HCT116 (cell line): Measurements from ENCODE around the gene PCDHGA1. TPM values are rescaled to one million over a fixed set of nuclear protein-coding genes. Genes with fewer than 3 reads are reported as not detected.

Source experiments
- ATAC-seq: fragments of 200-7000 bp; cut with Tn5 transposase; 2 replicates; pipeline ENCODE4 v1.9.1; 2020; ENCODE audit warnings: mild to moderate bottlenecking, moderate library complexity
- BruUV-seq: library from RNA; stranded (reverse); fragments of 400-500 nt; replicated peaks from 2 replicates; lab custom pipeline; 2021; lab: Mats Ljungman, UMichigan
- CTCF ChIA-PET: fragments of 300-600 bp; sonication (Branson Sonifier 250); formaldehyde crosslinking; loops from one replicate; lab custom pipeline; 2021; ENCODE audit warnings: antibody characterized with exemption; lab: Charles Lee
- POLR2A ChIA-PET: fragments of 300-600, 350-600 bp; sonication (Branson Sonifier 250); formaldehyde crosslinking; loops from one replicate; lab custom pipeline; 2021; ENCODE audit warnings: antibody characterized with exemption; lab: Charles Lee
- RAD21 ChIA-PET, 2 experiments: fragments of 300-600 bp; sonication (Branson Sonifier 250); formaldehyde crosslinking; loops; one replicate each; lab custom pipeline; 2023; ENCODE audit warnings: low total read pairs in 2 of 2; ENCODE audit not compliant: uncharacterized antibody in 2 of 2, unreplicated experiment in 2 of 2, low non-redundant PET in 1 of 2; lab: Charles Lee
- DNase-seq: peaks from one replicate; pipeline ENCODE4 v3.0.0-alpha.2; 2010; ENCODE audit warnings: low read depth, low spot score
- H2AFZ ChIP-seq: fragments of 200-600 bp; shearing (Covaris generic), sonication (generic); 2 replicates; pipeline ENCODE4 v1.6.1; 2017; ENCODE audit warnings: low read depth, mixed run types, mixed read lengths, antibody characterized with exemption, low read length; ENCODE audit not compliant: poor library complexity, severe bottlenecking
- H3K27ac ChIP-seq: 2 replicates; pipeline ENCODE4 v1.5.1; 2012; ENCODE audit warnings: low read depth, low read length
- H3K27me3 ChIP-seq: fragments of 200-600 bp; sonication (generic); 2 replicates; pipeline ENCODE4 v1.6.1; 2016; ENCODE audit warnings: mixed run types, low read length, mixed read lengths; ENCODE audit not compliant: insufficient read depth
- H3K36me3 ChIP-seq, 2 experiments: fragments of 200-500 bp in 1 of 2; fragments of 200-600 bp in 1 of 2; sonication (Bioruptor generic) in 1 of 2; sonication (generic) in 1 of 2; 2 replicates each; pipeline versions ENCODE4 v1.5.1 to v1.6.1; 2014 to 2016; ENCODE audit warnings: low read length in 2 of 2, inconsistent platforms in 1 of 2, mixed read lengths in 1 of 2, mixed run types in 1 of 2; ENCODE audit not compliant: insufficient read depth in 2 of 2, control insufficient read depth in 1 of 2
- H3K4me1 ChIP-seq, 2 experiments: fragments of 200-600 bp in 1 of 2; sonication (generic) in 1 of 2; 2 replicates each; pipeline versions ENCODE4 v1.5.1 to v1.6.1; 2012 to 2017; ENCODE audit warnings: low read length in 2 of 2, inconsistent platforms in 1 of 2, mild to moderate bottlenecking in 1 of 2, mixed read lengths in 1 of 2, mixed run types in 1 of 2, moderate library complexity in 1 of 2; ENCODE audit not compliant: insufficient read depth in 2 of 2, control insufficient read depth in 1 of 2
- H3K4me2 ChIP-seq: fragments of 200-600 bp; sonication (generic); 2 replicates; pipeline ENCODE4 v1.6.1; 2017; ENCODE audit warnings: mixed run types, low read length, mixed read lengths
- H3K4me3 ChIP-seq, 2 experiments: fragments of 200-600 bp in 1 of 2; sonication (generic) in 1 of 2; replicated peaks in 1 of 2; 2 replicates each; pipeline ENCODE4 v1.5.1; 2011 to 2016; ENCODE audit warnings: low read length in 2 of 2, control low read depth in 1 of 2, low read depth in 1 of 2, mild to moderate bottlenecking in 1 of 2, mixed read lengths in 1 of 2, mixed run types in 1 of 2
- H3K79me2 ChIP-seq: fragments of 200-600 bp; sonication (generic); 2 replicates; pipeline ENCODE4 v1.6.1; 2017; ENCODE audit warnings: mild to moderate bottlenecking, mixed run types, low read length, moderate library complexity, mixed read lengths; ENCODE audit not compliant: insufficient read depth
- H3K9ac ChIP-seq: fragments of 200-600 bp; sonication (generic); 2 replicates; pipeline ENCODE4 v1.6.1; 2016; ENCODE audit warnings: low read length, mixed read lengths
- H3K9me2 ChIP-seq: fragments of 200-600 bp; sonication (generic), shearing (Covaris generic); 2 replicates; pipeline ENCODE4 v1.6.1; 2017; ENCODE audit warnings: mixed run types, mild to moderate bottlenecking, moderate library complexity; ENCODE audit not compliant: insufficient read depth
- H3K9me3 ChIP-seq, 2 experiments: fragments of 200-500 bp in 1 of 2; fragments of 200-600 bp in 1 of 2; sonication (Bioruptor generic) in 1 of 2; sonication (generic) in 1 of 2; 2 replicates each; pipeline ENCODE4 v1.6.1; 2014 to 2017; ENCODE audit warnings: low read length in 2 of 2, mixed read lengths in 2 of 2, inconsistent platforms in 1 of 2, low read depth in 1 of 2, mild to moderate bottlenecking in 1 of 2, mixed run types in 1 of 2, moderate library complexity in 1 of 2; ENCODE audit not compliant: control insufficient read depth in 1 of 2, insufficient read depth in 1 of 2
- H4K20me1 ChIP-seq: fragments of 200-600 bp; sonication (generic), shearing (Covaris generic); 2 replicates; pipeline ENCODE4 v1.6.1; 2017; ENCODE audit warnings: mixed run types, mild to moderate bottlenecking, moderate library complexity; ENCODE audit not compliant: insufficient read depth
- CBX3 ChIP-seq: IDR thresholded peaks from 2 replicates; pipeline ENCODE4 v1.6.1; 2012; ENCODE audit warnings: low read depth
- ELF1 ChIP-seq: IDR thresholded peaks from 2 replicates; pipeline ENCODE4 v1.6.1; 2012; ENCODE audit warnings: low read depth, borderline replicate concordance
- EZH2phosphoT487 ChIP-seq: fragments of 200-600 bp; IDR thresholded peaks from 2 replicates; pipeline ENCODE4 v1.6.1; 2018; ENCODE audit warnings: antibody characterized with exemption, borderline replicate concordance
- FOSL1 ChIP-seq: IDR thresholded peaks from 2 replicates; pipeline ENCODE4 v1.6.1; 2012; ENCODE audit warnings: low read depth
- JUND ChIP-seq: IDR thresholded peaks from 2 replicates; pipeline ENCODE4 v1.6.1; 2012
- POLR2A ChIP-seq: IDR thresholded peaks from 2 replicates; pipeline ENCODE4 v1.7.0; 2011; ENCODE audit warnings: borderline replicate concordance; ENCODE audit not compliant: insufficient read depth, insufficient read length; ENCODE audit errors: extremely low read depth
- POLR2AphosphoS5 ChIP-seq: IDR thresholded peaks from 2 replicates; pipeline ENCODE4 v1.6.1; 2011; ENCODE audit warnings: mild to moderate bottlenecking, low read depth, low read length, moderate library complexity
- SP1 ChIP-seq: IDR thresholded peaks from 2 replicates; pipeline ENCODE4 v1.6.1; 2012; ENCODE audit warnings: low read depth
- YY1 ChIP-seq: IDR thresholded peaks from 2 replicates; pipeline ENCODE4 v1.6.1; 2011; ENCODE audit warnings: low read length, low read depth, moderate library complexity, mild to moderate bottlenecking; ENCODE audit not compliant: insufficient replicate concordance; ENCODE audit errors: extremely low read depth
- ZFX ChIP-seq: fragments of 450-650 bp; IDR thresholded peaks from 2 replicates; pipeline ENCODE4 v1.6.1; 2017
- intact Hi-C: fragments of 100-400 bp; cut with micrococcal nuclease; formaldehyde crosslinking; loops from 2 replicates; pipeline ENCODE4 v1.10.0; 2022
- total RNA-seq: library from RNA; stranded (reverse); gene quantifications from one replicate; pipeline ENCODE4 v1.2.1, GENCODE V29; 2021; ENCODE audit not compliant: unreplicated experiment
- TF ChIP-seq, protein P1 (sequence below): IDR thresholded peaks from 2 replicates; pipeline ENCODE4 v1.6.1; 2011; ENCODE audit warnings: mild to moderate bottlenecking, low read length, moderate library complexity; ENCODE audit not compliant: insufficient replicate concordance; ENCODE audit errors: extremely low read depth
- TF ChIP-seq, protein P2 (sequence below): IDR thresholded peaks from 2 replicates; pipeline ENCODE4 v1.6.1; 2012

PCDHGA1 gene
- total RNA-seq, 1 experiment from 2014 or later: 0.05 TPM

DNA sequence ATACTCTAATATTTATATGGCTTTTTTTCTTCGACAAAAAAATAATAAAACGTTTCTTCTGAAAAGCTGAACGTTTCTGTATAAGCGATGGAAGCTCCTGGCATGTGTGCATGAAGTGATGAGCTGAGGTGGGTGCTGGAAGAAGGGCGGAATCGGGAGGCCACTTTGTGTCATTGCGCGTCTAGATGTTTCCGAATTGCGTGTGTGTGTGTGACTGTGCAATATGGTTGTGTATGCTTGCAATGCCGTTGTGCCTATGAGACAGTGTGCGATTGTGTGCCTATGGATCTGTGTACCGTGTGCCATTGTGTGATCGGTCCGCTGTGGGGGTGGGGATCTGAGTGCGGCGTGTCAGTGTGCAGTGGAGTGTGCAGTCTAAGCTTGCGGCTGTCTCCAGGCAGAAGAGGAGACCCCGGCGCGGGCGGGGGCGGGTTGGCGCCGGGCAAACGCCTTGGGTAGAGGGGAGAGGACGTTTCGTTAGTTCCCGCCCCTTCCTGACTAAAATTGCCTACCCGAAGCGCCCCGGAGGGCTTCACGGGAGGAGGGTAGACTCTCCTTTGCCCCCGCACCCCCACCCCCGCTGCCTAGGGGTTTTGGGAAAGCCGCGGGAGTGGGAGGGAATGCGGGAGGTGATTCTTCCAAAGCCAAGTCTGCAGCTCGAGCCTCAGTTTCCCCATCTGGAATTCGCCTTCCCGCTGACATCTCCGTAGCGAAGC lies 182.8 kb downstream of the PCDHGA1 start:
- Histone ChIP-seq H3K27ac (no peak overlapping the region), H3K4me3 (no peak overlapping the region), H3K9ac (no peak overlapping the region), H2AFZ (no peak overlapping the region), H3K36me3 (peaks cover 2 to 9% of the 10 kb centered on the region in 2 experiments; a peak in 1 of 4 replicates), H3K79me2 (no peaks in the 10 kb centered on the region), H3K4me1 (peaks cover 0 to 9% of the 10 kb centered on the region in 2 experiments; a peak in 2 of 4 replicates), H4K20me1 (no peaks in the 10 kb centered on the region), H3K9me2 (no peaks in the 10 kb centered on the region), H3K9me3 (no peaks in the 10 kb centered on the region), H3K4me2 (no peak overlapping the region), H3K27me3 (no peaks in the 10 kb centered on the region)
- POLR2A ChIA-PET: interaction anchor here (1.1 kb wide), 1 partner anchor 8 kb away, joined by 3 read pairs; no protein-coding TSS in a partner anchor
- DNase-seq (no peak), ATAC-seq (no peak)
- CTCF ChIA-PET: interaction anchor here (0.9 to 3.2 kb wide), 5 partner anchors 8 to 100 kb away, joined by 3 to 15 read pairs (median 9); partner anchors contain the start of gene PCDHGA10
- RAD21 ChIA-PET: no interaction called here
- TF ChIP-seq, protein P1, sequence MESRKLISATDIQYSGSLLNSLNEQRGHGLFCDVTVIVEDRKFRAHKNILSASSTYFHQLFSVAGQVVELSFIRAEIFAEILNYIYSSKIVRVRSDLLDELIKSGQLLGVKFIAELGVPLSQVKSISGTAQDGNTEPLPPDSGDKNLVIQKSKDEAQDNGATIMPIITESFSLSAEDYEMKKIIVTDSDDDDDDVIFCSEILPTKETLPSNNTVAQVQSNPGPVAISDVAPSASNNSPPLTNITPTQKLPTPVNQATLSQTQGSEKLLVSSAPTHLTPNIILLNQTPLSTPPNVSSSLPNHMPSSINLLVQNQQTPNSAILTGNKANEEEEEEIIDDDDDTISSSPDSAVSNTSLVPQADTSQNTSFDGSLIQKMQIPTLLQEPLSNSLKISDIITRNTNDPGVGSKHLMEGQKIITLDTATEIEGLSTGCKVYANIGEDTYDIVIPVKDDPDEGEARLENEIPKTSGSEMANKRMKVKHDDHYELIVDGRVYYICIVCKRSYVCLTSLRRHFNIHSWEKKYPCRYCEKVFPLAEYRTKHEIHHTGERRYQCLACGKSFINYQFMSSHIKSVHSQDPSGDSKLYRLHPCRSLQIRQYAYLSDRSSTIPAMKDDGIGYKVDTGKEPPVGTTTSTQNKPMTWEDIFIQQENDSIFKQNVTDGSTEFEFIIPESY: no peak
- TF ChIP-seq EZH2phosphoT487 (no peak), POLR2A (no peak), CBX3 (no peak), POLR2AphosphoS5 (no peak), ZFX (no peak), SP1 (no peak), YY1 (no peak), ELF1 (no peak), JUND (no peak), FOSL1 (no peak)
- TF ChIP-seq, protein P2, sequence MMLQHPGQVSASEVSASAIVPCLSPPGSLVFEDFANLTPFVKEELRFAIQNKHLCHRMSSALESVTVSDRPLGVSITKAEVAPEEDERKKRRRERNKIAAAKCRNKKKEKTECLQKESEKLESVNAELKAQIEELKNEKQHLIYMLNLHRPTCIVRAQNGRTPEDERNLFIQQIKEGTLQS: no peak
- intact Hi-C loops: loop anchor here (2.0 kb wide), 1 partner anchor 100 kb away; the partner anchor contains the start of gene PCDHGA10
- no TSS peak for BruUV-seq
